Upper lobe of right lung (tissue), 1 donor: ENCODE results near the gene ENGASE. TPM values are rescaled to one million over a fixed set of nuclear protein-coding genes. Genes with fewer than 3 reads are reported as not detected.
A peak's percentile ranks its signal among the peaks of the same experiment; 100 is the strongest.

ENCODE experiments used
- ATAC-seq: fragments of 200-7000 bp; cut with Tn5 transposase; one replicate; pipeline ENCODE4 v1.9.1; 2020; ENCODE audit warnings: mild to moderate bottlenecking, moderate library complexity
- DNase-seq: peaks from one replicate; pipeline ENCODE4 v3.0.0-alpha.2; 2020
- H3K27ac ChIP-seq: fragments of 200-600 bp; one replicate; pipeline ENCODE4 v1.8.0; 2022
- H3K27me3 ChIP-seq: fragments of 200-600 bp; one replicate; pipeline ENCODE4 v1.8.0; 2022; ENCODE audit warnings: mild to moderate bottlenecking
- H3K36me3 ChIP-seq: fragments of 200-600 bp; one replicate; pipeline ENCODE4 v1.8.0; 2022
- H3K4me1 ChIP-seq: fragments of 200-600 bp; one replicate; pipeline ENCODE4 v1.8.0; 2022
- H3K4me3 ChIP-seq: fragments of 200-600 bp; one replicate; pipeline ENCODE4 v1.8.0; 2022; ENCODE audit warnings: mild to moderate bottlenecking
- H3K9me3 ChIP-seq: fragments of 200-600 bp; one replicate; pipeline ENCODE4 v1.8.0; 2022
- CTCF ChIP-seq: fragments of 200-600 bp; IDR thresholded peaks from one replicate; pipeline ENCODE4 v1.8.0; 2022; ENCODE audit warnings: antibody characterized with exemption
- intact Hi-C: fragments of 100-400 bp; cut with DNase I; formaldehyde crosslinking; loops from one replicate; pipeline ENCODE4 v1.11.0; 2022
- total RNA-seq: library from RNA; stranded (reverse); fragmentation: NEBNext Ultra II Directional; extraction: Animal tissue kit (Norgen Biotek cat#: 25700); gene quantifications from one replicate; pipeline ENCODE4 v1.2.1, GENCODE V29; 2021
- donor health status: DM: no; HTN: yes; CAD: no; lungs with severe emphysema.

Gene ENGASE
- total RNA-seq, 1 donor from 2014 or later, result 58.2 TPM

GRCh38 chr17:79052131-79052530 lies 22.5 kb upstream of the ENGASE start:
- no peaks in the 10 kb centered on the region for H3K4me1 ChIP-seq
- H3K27ac ChIP-seq, result no peak overlapping the region
- H3K36me3 ChIP-seq, result peaks cover 4% of the 10 kb centered on the region
- intact Hi-C loops, result no loop called here
- no peak overlapping the region for H3K4me3 ChIP-seq
- ATAC-seq, result no peak
- H3K9me3 ChIP-seq, result peaks cover 10% of the 10 kb centered on the region
- TF ChIP-seq CTCF, result no peak
- no peaks in the 10 kb centered on the region for H3K27me3 ChIP-seq
- no peak for DNase-seq

- no peak for TF ChIP-seq CTCF
- no peaks in the 10 kb centered on the region for H3K27me3 ChIP-seq
- H3K27ac ChIP-seq, result no peak overlapping the region
- peaks cover 7% of the 10 kb centered on the region for H3K4me1 ChIP-seq
- DNase-seq (peak; percentile 10), ATAC-seq (no peak)
- no peaks in the 10 kb centered on the region for H3K36me3 ChIP-seq
- intact Hi-C loops, result no loop called here
- peaks cover 10% of the 10 kb centered on the region for H3K9me3 ChIP-seq
- no peak overlapping the region for H3K4me3 ChIP-seq
These were observed 21.2 kb upstream of the ENGASE start for GRCh38 chr17:79053251-79053925.

- Histone ChIP-seq H3K36me3 (no peaks in the 10 kb centered on the region), H3K4me1 (peaks cover 10% of the 10 kb centered on the region), H3K27ac (no peak overlapping the region), H3K9me3 (peaks cover 10% of the 10 kb centered on the region), H3K27me3 (no peaks in the 10 kb centered on the region), H3K4me3 (no peak overlapping the region)
- no peak for TF ChIP-seq CTCF
- intact Hi-C loops, result no loop called here
- DNase-seq, result no peak
- no peak for ATAC-seq
These were observed 20.2 kb upstream of the ENGASE start for GRCh38 chr17:79054200-79054960.

- peaks cover 10% of the 10 kb centered on the region for H3K9me3 ChIP-seq
- ATAC-seq (no peak), DNase-seq (no peak)
- H3K27ac ChIP-seq, result no peak overlapping the region
- TF ChIP-seq CTCF, result no peak
- H3K27me3 ChIP-seq, result no peaks in the 10 kb centered on the region
- H3K4me1 ChIP-seq, result peaks cover 10% of the 10 kb centered on the region
- no peak overlapping the region for H3K4me3 ChIP-seq
- no peaks in the 10 kb centered on the region for H3K36me3 ChIP-seq
- intact Hi-C loops, result no loop called here
These were observed 19.4 kb upstream of the ENGASE start for GRCh38 chr17:79055197-79055596.

- Histone ChIP-seq H3K27ac (no peak overlapping the region), H3K9me3 (peaks cover 10% of the 10 kb centered on the region), H3K27me3 (no peaks in the 10 kb centered on the region), H3K36me3 (no peaks in the 10 kb centered on the region), H3K4me3 (no peak overlapping the region), H3K4me1 (peaks cover 10% of the 10 kb centered on the region)
- TF ChIP-seq CTCF, result no peak
- DNase-seq (peak; percentile 49), ATAC-seq (peak; percentile 30)
- intact Hi-C loops, result no loop called here
These were observed 16.8 kb upstream of the ENGASE start for GRCh38 chr17:79057737-79058385.
